ENCODE results near the gene PIKFYVE.

DNA sequence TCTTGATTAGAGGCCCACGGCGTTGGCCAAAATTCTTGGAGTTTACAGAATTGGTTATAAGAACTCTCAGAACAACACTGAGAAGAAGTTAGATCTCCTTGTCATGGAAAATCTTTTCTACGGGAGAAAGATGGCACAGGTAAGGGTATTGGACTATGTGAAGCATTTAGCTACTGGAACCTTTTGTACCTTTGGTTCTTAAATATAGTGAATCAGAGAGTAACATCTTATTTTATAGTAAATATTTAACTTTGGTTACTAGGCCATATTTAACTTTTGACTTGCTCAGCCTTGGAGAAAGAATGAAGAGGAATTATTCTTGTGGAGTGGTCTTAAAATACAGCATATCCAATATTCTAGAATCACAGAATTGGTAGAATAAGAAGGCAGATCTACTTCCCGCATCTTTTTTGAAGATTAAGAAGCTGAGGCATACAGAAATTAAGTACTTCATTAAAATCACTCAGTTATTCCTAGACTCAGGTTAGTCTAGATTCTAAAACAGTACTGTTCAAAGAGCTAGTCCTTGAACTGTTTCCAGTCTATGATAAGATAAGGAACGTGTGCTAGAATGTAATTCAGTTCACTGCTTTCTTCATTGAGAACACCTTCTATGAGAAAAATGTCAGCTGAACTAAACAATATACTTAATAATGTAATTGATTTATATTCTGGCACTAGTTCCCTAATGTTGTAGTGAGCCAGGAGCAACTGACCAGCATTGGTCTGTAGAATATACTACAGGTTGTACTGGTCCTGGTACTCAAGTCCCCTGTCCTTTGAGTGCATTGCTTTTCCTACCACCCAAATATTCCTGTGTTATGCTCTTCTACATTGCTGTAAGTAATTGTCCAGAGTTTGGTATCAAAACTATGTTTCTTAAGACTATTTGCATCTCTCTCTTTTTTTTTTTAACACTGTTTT lies 86.9 kb downstream of the PIKFYVE start:
- TF ChIP-seq, protein P1, sequence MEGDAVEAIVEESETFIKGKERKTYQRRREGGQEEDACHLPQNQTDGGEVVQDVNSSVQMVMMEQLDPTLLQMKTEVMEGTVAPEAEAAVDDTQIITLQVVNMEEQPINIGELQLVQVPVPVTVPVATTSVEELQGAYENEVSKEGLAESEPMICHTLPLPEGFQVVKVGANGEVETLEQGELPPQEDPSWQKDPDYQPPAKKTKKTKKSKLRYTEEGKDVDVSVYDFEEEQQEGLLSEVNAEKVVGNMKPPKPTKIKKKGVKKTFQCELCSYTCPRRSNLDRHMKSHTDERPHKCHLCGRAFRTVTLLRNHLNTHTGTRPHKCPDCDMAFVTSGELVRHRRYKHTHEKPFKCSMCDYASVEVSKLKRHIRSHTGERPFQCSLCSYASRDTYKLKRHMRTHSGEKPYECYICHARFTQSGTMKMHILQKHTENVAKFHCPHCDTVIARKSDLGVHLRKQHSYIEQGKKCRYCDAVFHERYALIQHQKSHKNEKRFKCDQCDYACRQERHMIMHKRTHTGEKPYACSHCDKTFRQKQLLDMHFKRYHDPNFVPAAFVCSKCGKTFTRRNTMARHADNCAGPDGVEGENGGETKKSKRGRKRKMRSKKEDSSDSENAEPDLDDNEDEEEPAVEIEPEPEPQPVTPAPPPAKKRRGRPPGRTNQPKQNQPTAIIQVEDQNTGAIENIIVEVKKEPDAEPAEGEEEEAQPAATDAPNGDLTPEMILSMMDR (optimal IDR thresholded peaks at IDR 0.05 in 1 of 3, IDR thresholded peaks at IDR 0.05 in 1 of 3, conservative IDR thresholded peaks at IDR 0.05 in 1 of 3; ENCODE audit: extremely low read depth in 1 of 3, insufficient read depth in 2 of 3, low read length in 3 of 3) = no peak
- TF ChIP-seq EZH2 (IDR thresholded peaks at IDR 0.05; ENCODE audit: low read length) = no peak
